Endothelial cell of umbilical vein (primary cell): Measurements from ENCODE around the gene SPINT2. TPM values are rescaled to one million over a fixed set of nuclear protein-coding genes. Genes with fewer than 3 reads are reported as not detected.

Experiments
- BruUV-seq: library from RNA; stranded (reverse); fragments of 400-500 nt; replicated peaks from 2 replicates; lab custom pipeline; 2021; lab: Mats Ljungman, UMichigan
- CTCF ChIA-PET: fragments of 300-600, 350-600 bp; sonication (Branson Sonifier 250); formaldehyde crosslinking; loops from one replicate; lab custom pipeline; 2021; ENCODE audit warnings: antibody characterized with exemption, inconsistent platforms; lab: Charles Lee
- POLR2A ChIA-PET: fragments of 300-600, 350-600 bp; sonication (Branson Sonifier 250); formaldehyde crosslinking; loops from one replicate; lab custom pipeline; 2021; ENCODE audit warnings: antibody characterized with exemption, inconsistent platforms; lab: Charles Lee
- DNase-seq: peaks from one replicate; pipeline ENCODE4 v3.0.0-alpha.2; 2011; ENCODE audit warnings: low read depth, low spot score
- FAIRE-seq: peaks from 2 replicates; lab custom pipeline; 2011; peaks lifted over from hg19 to GRCh38; lab: Jason Lieb, UNC
- H2AFZ ChIP-seq: 2 replicates; pipeline ENCODE4 v1.6.0; 2012; ENCODE audit warnings: low read depth, low read length, control low read depth, inconsistent platforms
- H3K27ac ChIP-seq: 2 replicates; pipeline ENCODE4 v1.5.1; 2011; ENCODE audit warnings: low read depth, mild to moderate bottlenecking, control low read depth, low read length, moderate library complexity; ENCODE audit not compliant: insufficient read depth
- H3K27me3 ChIP-seq, 2 experiments: 2 replicates each; pipeline versions ENCODE4 v1.6.0 to v1.6.1; 2011; ENCODE audit warnings: low read length in 2 of 2, mixed read lengths in 1 of 2; ENCODE audit not compliant: control insufficient read depth in 2 of 2, insufficient read depth in 2 of 2
- H3K36me3 ChIP-seq, 2 experiments: 2 replicates in 1 of 2; 3 replicates in 1 of 2; pipeline ENCODE4 v1.5.1; 2011; ENCODE audit warnings: low read length in 2 of 2, mild to moderate bottlenecking in 1 of 2, moderate library complexity in 1 of 2; ENCODE audit not compliant: control insufficient read depth in 2 of 2, insufficient read depth in 2 of 2; ENCODE audit errors: extremely low read depth in 1 of 2
- H3K4me1 ChIP-seq: 3 replicates; pipeline ENCODE4 v1.5.1; 2011; ENCODE audit warnings: mild to moderate bottlenecking, low read length; ENCODE audit not compliant: control insufficient read depth, insufficient read depth; ENCODE audit errors: extremely low read depth
- H3K4me2 ChIP-seq: 2 replicates; pipeline ENCODE4 v1.6.1; 2011; ENCODE audit warnings: low read length, control low read depth, mixed read lengths; ENCODE audit not compliant: insufficient read depth
- H3K4me3 ChIP-seq, 3 experiments: fragments of 200-600 bp in 1 of 3; sonication (generic), shearing (Covaris generic) in 1 of 3; replicated peaks in 1 of 3; 2 replicates each; pipeline ENCODE4 v1.5.1; 2011 to 2016; ENCODE audit warnings: control low read depth in 3 of 3, low read length in 3 of 3, mild to moderate bottlenecking in 2 of 3, inconsistent platforms in 1 of 3, low read depth in 1 of 3, moderate library complexity in 1 of 3; ENCODE audit not compliant: insufficient read depth in 1 of 3
- H3K79me2 ChIP-seq: 2 replicates; pipeline ENCODE4 v1.6.0; 2012; ENCODE audit warnings: low read length, inconsistent platforms; ENCODE audit not compliant: control insufficient read depth, insufficient read depth
- H3K9ac ChIP-seq: replicated peaks from 2 replicates; pipeline ENCODE3; 2011; ENCODE audit warnings: low read length, control low read depth; ENCODE audit not compliant: insufficient read depth; ENCODE audit errors: extremely low read depth
- H3K9me1 ChIP-seq: replicated peaks from 3 replicates; pipeline ENCODE4 v1.6.0; 2011; ENCODE audit warnings: mild to moderate bottlenecking, low read length; ENCODE audit not compliant: control insufficient read depth, insufficient read depth; ENCODE audit errors: extremely low read depth
- H3K9me3 ChIP-seq: replicated peaks from 2 replicates; pipeline ENCODE4 v1.5.1; 2012; ENCODE audit warnings: low read length, inconsistent platforms; ENCODE audit not compliant: control insufficient read depth, insufficient read depth
- H4K20me1 ChIP-seq: replicated peaks from 2 replicates; pipeline ENCODE3; 2011; ENCODE audit warnings: mild to moderate bottlenecking, low read length; ENCODE audit not compliant: control insufficient read depth, insufficient read depth; ENCODE audit errors: extremely low read depth
- EZH2 ChIP-seq: IDR thresholded peaks from 2 replicates; pipeline ENCODE4 v1.6.1; 2012; ENCODE audit warnings: borderline replicate concordance, low read depth, mild to moderate bottlenecking, moderate library complexity, low read length, inconsistent platforms; ENCODE audit not compliant: severe bottlenecking
- FOS ChIP-seq: IDR thresholded peaks from 2 replicates; pipeline ENCODE4 v1.6.1; 2011; ENCODE audit warnings: mild to moderate bottlenecking, low read length, moderate library complexity, borderline replicate concordance; ENCODE audit not compliant: insufficient read depth
- GATA2 ChIP-seq: IDR thresholded peaks from 2 replicates; pipeline ENCODE4 v1.7.0; 2011; ENCODE audit warnings: low read depth, mild to moderate bottlenecking, moderate library complexity, mixed read lengths, low read length; ENCODE audit not compliant: insufficient read length, insufficient read depth
- JUN ChIP-seq: IDR thresholded peaks from 2 replicates; pipeline ENCODE4 v1.6.1; 2011; ENCODE audit warnings: borderline replicate concordance, low read depth; ENCODE audit not compliant: insufficient read length, insufficient read depth
- MAX ChIP-seq: IDR thresholded peaks from 2 replicates; pipeline ENCODE4 v1.6.1; 2011; ENCODE audit not compliant: insufficient read depth, insufficient read length
- MYC ChIP-seq: IDR thresholded peaks from one replicate; pipeline ENCODE4 v1.6.1; 2011; ENCODE audit warnings: mild to moderate bottlenecking, low read depth, low read length
- POLR2A ChIP-seq: IDR thresholded peaks from 2 replicates; pipeline ENCODE4 v1.6.1; 2012; ENCODE audit warnings: low read depth, mild to moderate bottlenecking, control low read depth, low read length
- POLR2AphosphoS5 ChIP-seq: IDR thresholded peaks from 2 replicates; pipeline ENCODE4 v1.6.1; 2012; ENCODE audit warnings: low read depth, mild to moderate bottlenecking, control low read depth, low read length, moderate library complexity; ENCODE audit not compliant: insufficient read depth
- dilution Hi-C: fragments of 300-500 bp; cut with MboI; formaldehyde crosslinking; loops from one replicate; pipeline ENCODE4 v1.15.0; 2019; ENCODE audit warnings: low sequenced_read_pairs; ENCODE audit not compliant: extremely low pct_ligation_motif_present
- intact Hi-C: fragments of 100-400 bp; cut with micrococcal nuclease; formaldehyde crosslinking; loops from one replicate; pipeline ENCODE4 v1.10.0; 2022
- polyA plus RNA-seq, 4 experiments: library from polyadenylated mRNA; depleted of rRNA in 3 of 4; stranded (reverse) in 3 of 4; unstranded in 1 of 4; fragments of >200 nt; gene quantifications; 2 replicates each; pipeline versions ENCODE4 v1.2.1 to v1.2.3, GENCODE V29; 2011 to 2012; ENCODE audit warnings: missing spikeins in 1 of 4
- total RNA-seq: library from RNA; stranded (reverse); gene quantifications from 2 replicates; pipeline ENCODE4 v1.2.3, GENCODE V29; 2021
- TF ChIP-seq, protein P1 (sequence below), 2 donors: IDR thresholded peaks; 1 replicate in 1 of 2; 2 replicates in 1 of 2; pipeline ENCODE4 v1.5.1; 2011; ENCODE audit warnings: low read length in 2 of 2, mild to moderate bottlenecking in 2 of 2, moderate library complexity in 2 of 2, control low read depth in 1 of 2, inconsistent platforms in 1 of 2, low read depth in 1 of 2; ENCODE audit not compliant: insufficient read depth in 1 of 2; ENCODE audit errors: extremely low read depth in 1 of 2

Gene SPINT2
- total and polyA plus RNA-seq, 2 donors (not counting 3 experiments of a cell fraction or from before 2014, with no cell fraction given) = 28.9 to 46.6 TPM

- dilution Hi-C loops = no loop called here
- no TSS peak for BruUV-seq
- Histone ChIP-seq H4K20me1 (no peaks in the 10 kb centered on the region), H3K27me3 (no peaks in the 10 kb centered on the region), H2AFZ (no peak overlapping the region), H3K4me1 (peaks cover 3% of the 10 kb centered on the region), H3K27ac (no peak overlapping the region), H3K36me3 (no peaks in the 10 kb centered on the region), H3K9me3 (no peaks in the 10 kb centered on the region), H3K9me1 (no peaks in the 10 kb centered on the region), H3K4me2 (no peak overlapping the region), H3K9ac (no peak overlapping the region), H3K79me2 (no peaks in the 10 kb centered on the region), H3K4me3 (no peak overlapping the region)
- intact Hi-C loops = no loop called here
- no peak for TF ChIP-seq POLR2A
- TF ChIP-seq MYC = no peak
- TF ChIP-seq EZH2 = no peak
- no peak for TF ChIP-seq FOS
- no peak for TF ChIP-seq MAX
- TF ChIP-seq, protein P1, sequence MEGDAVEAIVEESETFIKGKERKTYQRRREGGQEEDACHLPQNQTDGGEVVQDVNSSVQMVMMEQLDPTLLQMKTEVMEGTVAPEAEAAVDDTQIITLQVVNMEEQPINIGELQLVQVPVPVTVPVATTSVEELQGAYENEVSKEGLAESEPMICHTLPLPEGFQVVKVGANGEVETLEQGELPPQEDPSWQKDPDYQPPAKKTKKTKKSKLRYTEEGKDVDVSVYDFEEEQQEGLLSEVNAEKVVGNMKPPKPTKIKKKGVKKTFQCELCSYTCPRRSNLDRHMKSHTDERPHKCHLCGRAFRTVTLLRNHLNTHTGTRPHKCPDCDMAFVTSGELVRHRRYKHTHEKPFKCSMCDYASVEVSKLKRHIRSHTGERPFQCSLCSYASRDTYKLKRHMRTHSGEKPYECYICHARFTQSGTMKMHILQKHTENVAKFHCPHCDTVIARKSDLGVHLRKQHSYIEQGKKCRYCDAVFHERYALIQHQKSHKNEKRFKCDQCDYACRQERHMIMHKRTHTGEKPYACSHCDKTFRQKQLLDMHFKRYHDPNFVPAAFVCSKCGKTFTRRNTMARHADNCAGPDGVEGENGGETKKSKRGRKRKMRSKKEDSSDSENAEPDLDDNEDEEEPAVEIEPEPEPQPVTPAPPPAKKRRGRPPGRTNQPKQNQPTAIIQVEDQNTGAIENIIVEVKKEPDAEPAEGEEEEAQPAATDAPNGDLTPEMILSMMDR (IDR thresholded peaks at IDR 0.05; ENCODE audit: extremely low read depth in 1 of 2, insufficient read depth in 1 of 2, low read depth in 1 of 2, low read length in 2 of 2) = no peak
- TF ChIP-seq POLR2AphosphoS5 = no peak
- no peak for TF ChIP-seq GATA2
- no peak for TF ChIP-seq JUN
- CTCF ChIA-PET = interaction anchor here (1.1 to 1.6 kb wide), 3 partner anchors 20 to 50 kb away, joined by 3 to 6 read pairs (median 4); partner anchors contain the start of gene CATSPERG
- FAIRE-seq (no peak), DNase-seq (no peak)
- POLR2A ChIA-PET = no interaction called here
Measured at GRCh38 chr19:38285567-38285966, 21.2 kb downstream of the SPINT2 start.
